HepG2 (cell line): ENCODE results near the gene AK3. TPM values are rescaled to one million over a fixed set of nuclear protein-coding genes. Genes with fewer than 3 reads are reported as not detected.

Experiments used
- EED ChIP-seq: sonication (generic); formaldehyde crosslinking; IDR thresholded peaks from 2 replicates; pipeline ENCODE4 v1.5.0; 2020; ENCODE audit warnings: mild to moderate bottlenecking, missing genetic modification reagents
- ESRRA ChIP-seq: sonication (generic); formaldehyde crosslinking; IDR thresholded peaks from 2 replicates; pipeline ENCODE4 v1.5.1; 2020; ENCODE audit warnings: mild to moderate bottlenecking, low read depth, missing genetic modification reagents
- GATA4 ChIP-seq: sonication (generic); IDR thresholded peaks from 2 replicates; pipeline ENCODE4 v1.6.1; 2016; ENCODE audit warnings: antibody characterized with exemption, low read depth, borderline replicate concordance
- GTF2F1 ChIP-seq: fragments of 150-350 bp; IDR thresholded peaks from 2 replicates; pipeline ENCODE4 v1.6.1; 2014; ENCODE audit warnings: low read length
- HDAC6 ChIP-seq: fragments of 200-600 bp; sonication (generic); IDR thresholded peaks from 2 replicates; pipeline ENCODE4 v1.7.0; 2017; ENCODE audit warnings: mild to moderate bottlenecking, antibody characterized with exemption, low read length, low read depth
- IKZF1 ChIP-seq: fragments of 450-650 bp; IDR thresholded peaks from 2 replicates; pipeline ENCODE4 v1.7.1; 2016
- KAT2B ChIP-seq: fragments of 150-350 bp; IDR thresholded peaks from 2 replicates; pipeline ENCODE4 v1.6.1; 2014; ENCODE audit warnings: low read depth, low read length, borderline replicate concordance
- KDM3A ChIP-seq: IDR thresholded peaks from 2 replicates; pipeline ENCODE4 v1.6.1; 2018; ENCODE audit warnings: low read depth, missing compliant biosample characterization
- LCORL ChIP-seq, 2 experiments: fragments of 450-650 bp in 1 of 2; sonication (generic) in 1 of 2; formaldehyde crosslinking in 1 of 2; IDR thresholded peaks; 2 replicates each; pipeline versions ENCODE4 v1.5.0 to v1.6.1; 2017 to 2020; ENCODE audit warnings: antibody characterized with exemption in 1 of 2, missing genetic modification reagents in 1 of 2
- NR2F6 ChIP-seq, 2 experiments: IDR thresholded peaks; 2 replicates each; pipeline ENCODE4 v1.6.1; 2016; ENCODE audit warnings: antibody characterized with exemption in 1 of 2, mild to moderate bottlenecking in 1 of 2
- RBM39 ChIP-seq: fragments of 200-400 bp; formaldehyde crosslinking; IDR thresholded peaks from one replicate; pipeline ENCODE4 v1.6.1; 2018; ENCODE audit warnings: antibody characterized with exemption, mild to moderate bottlenecking, low read depth, low read length; ENCODE audit not compliant: poor library complexity, severe bottlenecking
- REPIN1 ChIP-seq: sonication (generic); formaldehyde crosslinking; IDR thresholded peaks from 2 replicates; pipeline ENCODE4 v1.8.0; 2022; ENCODE audit warnings: missing genetic modification reagents, low read depth, mild to moderate bottlenecking, borderline replicate concordance
- SALL2 ChIP-seq: sonication (generic); formaldehyde crosslinking; IDR thresholded peaks from 2 replicates; pipeline ENCODE4 v1.8.1; 2023; ENCODE audit warnings: mild to moderate bottlenecking, missing genetic modification reagents, inconsistent platforms
- SIX1 ChIP-seq: sonication (generic); formaldehyde crosslinking; IDR thresholded peaks from 2 replicates; pipeline ENCODE4 v1.4.0; 2020; ENCODE audit warnings: missing genetic modification reagents, borderline replicate concordance
- SP2 ChIP-seq: sonication (generic); formaldehyde crosslinking; IDR thresholded peaks from 2 replicates; pipeline ENCODE4 v1.5.1; 2020; ENCODE audit warnings: mild to moderate bottlenecking, missing genetic modification reagents
- TARDBP ChIP-seq: sonication (generic); formaldehyde crosslinking; IDR thresholded peaks from 2 replicates; pipeline ENCODE4 v1.8.0; 2022; ENCODE audit warnings: mild to moderate bottlenecking, missing genetic modification reagents
- ZBTB42 ChIP-seq: sonication (generic); formaldehyde crosslinking; IDR thresholded peaks from 2 replicates; pipeline ENCODE4 v1.5.0; 2020; ENCODE audit warnings: mild to moderate bottlenecking, missing genetic modification reagents
- ZKSCAN5 ChIP-seq: sonication (generic); formaldehyde crosslinking; IDR thresholded peaks from 2 replicates; pipeline ENCODE4 v1.5.1; 2020; ENCODE audit warnings: mild to moderate bottlenecking, missing genetic modification reagents
- ZNF496 ChIP-seq: sonication (generic); formaldehyde crosslinking; IDR thresholded peaks from 2 replicates; pipeline ENCODE4 v1.8.1; 2023; ENCODE audit warnings: mild to moderate bottlenecking, moderate library complexity, missing genetic modification reagents; ENCODE audit not compliant: insufficient replicate concordance
- ZNF549 ChIP-seq: sonication (generic); formaldehyde crosslinking; IDR thresholded peaks from 2 replicates; pipeline ENCODE4 v1.5.0; 2020; ENCODE audit warnings: missing genetic modification reagents
- ZNF556 ChIP-seq: sonication (generic); formaldehyde crosslinking; IDR thresholded peaks from 2 replicates; pipeline ENCODE4 v1.4.0; 2020; ENCODE audit warnings: mild to moderate bottlenecking, missing genetic modification reagents, borderline replicate concordance
- ZNF761 ChIP-seq: sonication (generic); formaldehyde crosslinking; conservative IDR thresholded peaks from 2 replicates; pipeline ENCODE4 v1.4.0; 2020; ENCODE audit warnings: mild to moderate bottlenecking, missing genetic modification reagents
- ZNF850 ChIP-seq: sonication (generic); formaldehyde crosslinking; conservative IDR thresholded peaks from 2 replicates; pipeline ENCODE4 v1.9.0; 2021; ENCODE audit warnings: mild to moderate bottlenecking, missing genetic modification reagents
- polyA plus RNA-seq, 8 experiments: library from polyadenylated mRNA; depleted of rRNA in 3 of 8; stranded (reverse) in 7 of 8; unstranded in 1 of 8; fragments of >200 nt; fragmentation: Illumina TruSeq in 4 of 8; extraction: Trizol in 4 of 8; gene quantifications; 2 replicates each; pipeline versions ENCODE4 v1.2.1 to v1.2.3, GENCODE V29; 2011 to 2016; ENCODE audit warnings: low read depth in 4 of 8, missing spikeins in 1 of 8, mixed read lengths in 1 of 8; ENCODE audit not compliant: insufficient read depth in 1 of 8
- total RNA-seq, 5 experiments: library from RNA; depleted of rRNA; stranded (reverse); fragments of >200 nt; fragmentation: Illumina TruSeq; extraction: Trizol; gene quantifications; 2 replicates each; pipeline ENCODE4 v1.2.3, GENCODE V29; 2016; ENCODE audit warnings: low read depth in 1 of 5
- TF ChIP-seq, protein P1 (sequence below): IDR thresholded peaks from 2 replicates; pipeline ENCODE4 v1.6.1; 2016; ENCODE audit warnings: low read depth, control low read depth
- TF ChIP-seq, protein P2 (sequence below): sonication (generic); formaldehyde crosslinking; IDR thresholded peaks from 2 replicates; pipeline ENCODE4 v1.4.0; 2020; ENCODE audit warnings: mild to moderate bottlenecking, missing genetic modification reagents
- TF ChIP-seq, protein P3 (sequence below): sonication (generic); formaldehyde crosslinking; IDR thresholded peaks from 2 replicates; pipeline ENCODE4 v1.5.1; 2020; ENCODE audit warnings: missing genetic modification reagents, mild to moderate bottlenecking, borderline replicate concordance

AK3 gene
- total and polyA plus RNA-seq, 2 of the 13 experiments (the other 11 are each of a cell fraction or from before 2014, with no cell fraction given) = 76.8 to 109 TPM

DNA sequence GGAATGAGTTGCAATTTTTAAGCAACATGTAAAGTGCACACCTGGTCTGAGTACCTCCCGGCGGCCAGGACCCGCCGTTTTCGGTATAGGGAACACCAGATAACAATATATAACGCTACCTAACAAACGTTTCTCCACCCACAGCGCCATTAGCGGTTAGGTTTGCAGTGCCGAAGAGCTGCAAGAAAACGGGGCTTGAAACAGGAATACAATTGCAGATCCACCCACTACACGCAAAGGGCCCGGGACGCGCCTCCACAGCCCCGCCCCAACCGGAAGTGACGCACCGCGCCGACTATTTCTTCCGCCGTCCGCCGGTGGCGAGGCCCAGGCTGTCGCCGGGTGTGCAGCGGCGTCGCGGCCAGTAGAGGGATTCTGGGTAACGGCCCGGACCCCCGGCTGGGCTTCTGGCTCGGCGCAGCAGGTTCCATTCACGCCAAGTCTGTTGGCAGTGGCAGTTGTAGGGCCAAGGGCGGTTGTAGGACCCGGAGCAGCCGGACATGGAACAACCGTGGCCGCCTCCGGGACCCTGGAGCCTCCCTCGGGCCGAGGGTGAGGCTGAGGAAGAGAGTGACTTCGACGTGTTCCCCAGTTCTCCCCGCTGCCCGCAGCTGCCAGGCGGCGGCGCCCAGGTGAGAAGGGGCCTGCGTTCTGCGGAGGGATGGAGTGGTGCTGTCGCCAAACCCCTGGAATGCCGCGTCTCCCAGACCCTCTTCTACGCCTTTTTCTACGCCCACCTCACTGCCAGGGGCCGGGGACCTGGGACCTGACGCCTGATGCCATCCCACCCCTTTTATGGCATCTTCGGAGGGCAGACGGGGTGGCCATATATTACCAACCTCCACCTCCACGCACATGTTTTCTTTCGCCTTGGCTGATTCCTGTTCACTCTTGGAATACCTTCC lies 61.5 kb downstream of the AK3 start, which contains the start of gene CDC37L1 (continued):
- TF ChIP-seq LCORL (IDR thresholded peaks at IDR 0.05) = no peak
- peak; percentile 81; the same call in 1 of the 2 replicates for TF ChIP-seq LCORL (CRISPR knock-in tag; IDR thresholded peaks at IDR 0.05)
- TF ChIP-seq ZBTB42 (CRISPR knock-in tag) = peak; percentile 84; the same call in 1 of the 2 replicates
- no peak for TF ChIP-seq IKZF1
- peak; percentile 61; the same call in 1 of the 2 replicates for TF ChIP-seq GATA4
- peak; percentile 70 for TF ChIP-seq GTF2F1
- TF ChIP-seq, protein P1, sequence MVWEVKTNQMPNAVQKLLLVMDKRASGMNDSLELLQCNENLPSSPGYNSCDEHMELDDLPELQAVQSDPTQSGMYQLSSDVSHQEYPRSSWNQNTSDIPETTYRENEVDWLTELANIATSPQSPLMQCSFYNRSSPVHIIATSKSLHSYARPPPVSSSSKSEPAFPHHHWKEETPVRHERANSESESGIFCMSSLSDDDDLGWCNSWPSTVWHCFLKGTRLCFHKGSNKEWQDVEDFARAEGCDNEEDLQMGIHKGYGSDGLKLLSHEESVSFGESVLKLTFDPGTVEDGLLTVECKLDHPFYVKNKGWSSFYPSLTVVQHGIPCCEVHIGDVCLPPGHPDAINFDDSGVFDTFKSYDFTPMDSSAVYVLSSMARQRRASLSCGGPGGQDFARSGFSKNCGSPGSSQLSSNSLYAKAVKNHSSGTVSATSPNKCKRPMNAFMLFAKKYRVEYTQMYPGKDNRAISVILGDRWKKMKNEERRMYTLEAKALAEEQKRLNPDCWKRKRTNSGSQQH (CRISPR knock-in tag) = no peak; the same call in 1 of the 2 replicates
- TF ChIP-seq RBM39 = peak; percentile 96
- peak; percentile 91 for TF ChIP-seq SALL2 (CRISPR knock-in tag)
- TF ChIP-seq, protein P2, sequence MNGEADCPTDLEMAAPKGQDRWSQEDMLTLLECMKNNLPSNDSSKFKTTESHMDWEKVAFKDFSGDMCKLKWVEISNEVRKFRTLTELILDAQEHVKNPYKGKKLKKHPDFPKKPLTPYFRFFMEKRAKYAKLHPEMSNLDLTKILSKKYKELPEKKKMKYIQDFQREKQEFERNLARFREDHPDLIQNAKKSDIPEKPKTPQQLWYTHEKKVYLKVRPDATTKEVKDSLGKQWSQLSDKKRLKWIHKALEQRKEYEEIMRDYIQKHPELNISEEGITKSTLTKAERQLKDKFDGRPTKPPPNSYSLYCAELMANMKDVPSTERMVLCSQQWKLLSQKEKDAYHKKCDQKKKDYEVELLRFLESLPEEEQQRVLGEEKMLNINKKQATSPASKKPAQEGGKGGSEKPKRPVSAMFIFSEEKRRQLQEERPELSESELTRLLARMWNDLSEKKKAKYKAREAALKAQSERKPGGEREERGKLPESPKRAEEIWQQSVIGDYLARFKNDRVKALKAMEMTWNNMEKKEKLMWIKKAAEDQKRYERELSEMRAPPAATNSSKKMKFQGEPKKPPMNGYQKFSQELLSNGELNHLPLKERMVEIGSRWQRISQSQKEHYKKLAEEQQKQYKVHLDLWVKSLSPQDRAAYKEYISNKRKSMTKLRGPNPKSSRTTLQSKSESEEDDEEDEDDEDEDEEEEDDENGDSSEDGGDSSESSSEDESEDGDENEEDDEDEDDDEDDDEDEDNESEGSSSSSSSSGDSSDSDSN (CRISPR knock-in tag) = peak; percentile 94
- TF ChIP-seq REPIN1 (CRISPR knock-in tag) = peak; percentile 92
- no peak for TF ChIP-seq ZNF549 (CRISPR knock-in tag)
- TF ChIP-seq NR2F6 (IDR thresholded peaks at IDR 0.05) = no peak
- TF ChIP-seq NR2F6 (CRISPR knock-in tag; IDR thresholded peaks at IDR 0.05) = no peak
- TF ChIP-seq SIX1 = no peak
- TF ChIP-seq, protein P3, sequence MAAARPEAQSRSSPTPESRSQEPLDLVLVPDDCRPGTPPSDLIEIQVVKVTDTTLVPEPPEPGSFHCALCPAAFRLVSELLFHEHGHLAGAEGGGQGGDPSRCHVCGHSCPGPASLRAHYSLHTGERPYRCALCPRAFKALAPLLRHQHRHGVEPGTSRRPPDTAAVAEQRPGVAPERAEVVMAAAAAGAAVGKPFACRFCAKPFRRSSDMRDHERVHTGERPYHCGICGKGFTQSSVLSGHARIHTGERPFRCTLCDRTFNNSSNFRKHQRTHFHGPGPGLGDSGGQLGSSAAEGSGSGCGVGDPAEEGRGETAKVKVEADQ (CRISPR knock-in tag) = no peak; the same call in 1 of the 2 replicates
- no peak for TF ChIP-seq ZNF496
- no peak for TF ChIP-seq ZKSCAN5 (CRISPR knock-in tag)
- TF ChIP-seq ZNF761 (CRISPR knock-in tag) = no peak
- TF ChIP-seq SP2 (CRISPR knock-in tag) = peak; percentile 56
- TF ChIP-seq TARDBP (CRISPR knock-in tag) = peak; percentile 61; the same call in 1 of the 2 replicates
- no peak for TF ChIP-seq ESRRA (CRISPR knock-in tag)
- TF ChIP-seq EED (CRISPR knock-in tag) = peak; percentile 82
- TF ChIP-seq HDAC6 = no peak
- no peak for TF ChIP-seq ZNF850 (CRISPR knock-in tag)
- no peak; the same call in 1 of the 2 replicates for TF ChIP-seq ZNF556 (CRISPR knock-in tag)
- peak; percentile 92 for TF ChIP-seq KDM3A
- no peak for TF ChIP-seq KAT2B
